Effector memory CD4-positive, alpha-beta T cell (primary cell): Measurements from ENCODE around the gene EVA1C.
"Not testable (repeated sequence)": the region's sequence is repeated elsewhere in the genome, so short reads cannot be mapped to it uniquely, and the experiment has no call there.

ENCODE experiments used
- DNase-seq, 3 donors: peaks; one replicate each; pipeline ENCODE4 v3.0.0-alpha.2; 2020
- H3K27ac ChIP-seq: 2 replicates; pipeline ENCODE4 v1.7.0; 2013; ENCODE audit warnings: mild to moderate bottlenecking, low read length, moderate library complexity; ENCODE audit not compliant: insufficient read depth, poor library complexity, severe bottlenecking
- H3K27me3 ChIP-seq: replicated peaks from 2 replicates; pipeline ENCODE4 v1.7.0; 2013; ENCODE audit warnings: mild to moderate bottlenecking, low read length; ENCODE audit not compliant: insufficient read depth, control insufficient read depth, poor library complexity, severe bottlenecking
- H3K36me3 ChIP-seq: 2 replicates; pipeline ENCODE4 v1.7.0; 2013; ENCODE audit warnings: mild to moderate bottlenecking, low read length, moderate library complexity; ENCODE audit not compliant: control insufficient read depth, insufficient read depth
- H3K4me1 ChIP-seq: 2 replicates; pipeline ENCODE4 v1.7.0; 2013; ENCODE audit warnings: low read length, mild to moderate bottlenecking; ENCODE audit not compliant: control insufficient read depth, insufficient read depth, poor library complexity, severe bottlenecking
- H3K4me3 ChIP-seq: 2 replicates; pipeline ENCODE4 v1.7.0; 2013; ENCODE audit warnings: low read length, low read depth, mild to moderate bottlenecking; ENCODE audit not compliant: insufficient read depth, poor library complexity, severe bottlenecking
- H3K9me3 ChIP-seq: 2 replicates; pipeline ENCODE4 v1.7.0; 2013; ENCODE audit warnings: mild to moderate bottlenecking, low read length, moderate library complexity; ENCODE audit not compliant: control insufficient read depth

EVA1C gene

GRCh38 chr21:32423320-32424190, 11.0 kb downstream of the EVA1C start:
- H3K27ac ChIP-seq: no peak overlapping the region
- no peaks in the 10 kb centered on the region for H3K36me3 ChIP-seq
- no peak overlapping the region for H3K4me3 ChIP-seq
- H3K4me1 ChIP-seq: no peaks in the 10 kb centered on the region
- no peak for DNase-seq
- H3K27me3 ChIP-seq: no peaks in the 10 kb centered on the region
- H3K9me3 ChIP-seq: no peaks in the 10 kb centered on the region

GRCh38 chr21:32424191-32424535, 11.7 kb downstream of the EVA1C start:
- no peak overlapping the region for H3K27ac ChIP-seq

DNA sequence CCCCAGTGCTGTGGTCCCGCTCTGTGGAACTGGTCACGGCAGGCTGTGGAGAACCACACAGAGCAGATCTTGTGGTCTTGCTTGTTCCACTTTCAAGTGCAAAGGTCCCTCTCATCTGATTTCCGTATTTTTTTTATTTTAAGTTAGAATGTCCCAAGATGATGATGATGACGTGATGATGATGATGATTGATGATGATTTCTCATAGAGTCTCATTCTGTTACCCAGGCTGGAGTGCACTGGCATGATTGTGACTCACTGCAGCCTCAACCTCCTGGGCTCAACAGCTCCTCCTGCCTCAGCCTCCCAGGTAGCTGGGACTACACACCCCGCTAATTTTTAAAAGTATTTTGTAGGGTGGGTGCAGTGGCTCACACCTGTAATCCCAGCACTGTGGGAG, 12.2 kb downstream of the EVA1C start:
- Histone ChIP-seq H3K9me3 (no peaks in the 10 kb centered on the region), H3K4me1 (no peaks in the 10 kb centered on the region), H3K36me3 (no peaks in the 10 kb centered on the region), H3K4me3 (no peak overlapping the region), H3K27ac (no peak overlapping the region), H3K27me3 (no peaks in the 10 kb centered on the region)
- no peak for DNase-seq

More at GRCh38 chr21:32424191-32424535, 11.7 kb downstream of the EVA1C start:
- H3K4me3 ChIP-seq: no peak overlapping the region
- H3K4me1 ChIP-seq: no peaks in the 10 kb centered on the region
- DNase-seq: no peak
- H3K36me3 ChIP-seq: no peaks in the 10 kb centered on the region
- no peaks in the 10 kb centered on the region for H3K9me3 ChIP-seq
- H3K27me3 ChIP-seq: no peaks in the 10 kb centered on the region

- H3K4me1 ChIP-seq: no peaks in the 10 kb centered on the region
- H3K36me3 ChIP-seq: no peaks in the 10 kb centered on the region
- H3K27me3 ChIP-seq: no peaks in the 10 kb centered on the region
- no peak overlapping the region for H3K4me3 ChIP-seq
- H3K27ac ChIP-seq: no peak overlapping the region
- no peaks in the 10 kb centered on the region for H3K9me3 ChIP-seq
- DNase-seq: no peak
These were observed 13.1 kb downstream of the EVA1C start for GRCh38 chr21:32425628-32426027.

- no peaks in the 10 kb centered on the region for H3K36me3 ChIP-seq
- H3K4me3 ChIP-seq: no peak overlapping the region
- no peaks in the 10 kb centered on the region for H3K9me3 ChIP-seq
- no peaks in the 10 kb centered on the region for H3K27me3 ChIP-seq
- no peaks in the 10 kb centered on the region for H3K4me1 ChIP-seq
- no peak overlapping the region for H3K27ac ChIP-seq
- DNase-seq: no peak
These were observed 13.6 kb downstream of the EVA1C start for GRCh38 chr21:32426066-32426465.

DNA sequence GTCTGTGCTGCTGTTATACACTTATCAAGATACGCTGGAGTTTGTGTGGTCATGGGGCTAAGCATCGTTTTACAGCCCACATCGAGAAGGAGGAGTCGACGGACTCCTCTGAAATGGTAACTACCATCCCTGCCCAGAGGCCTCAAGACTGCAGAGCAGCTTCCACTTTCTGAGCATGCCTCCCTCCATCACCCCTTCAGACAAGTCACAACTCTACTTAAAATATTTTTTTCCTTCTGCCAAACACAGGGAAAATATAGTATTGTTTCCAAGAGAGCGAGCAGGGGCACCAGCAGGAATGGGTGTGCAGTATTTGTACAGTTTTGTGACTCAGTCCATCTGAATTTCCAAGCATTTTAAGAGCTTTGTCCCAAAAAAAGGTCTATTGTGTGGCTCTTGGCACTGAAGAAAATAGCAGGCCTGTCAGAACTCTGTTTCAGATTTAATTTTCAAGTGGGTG, 14.1 kb downstream of the EVA1C start:
- Histone ChIP-seq H3K27ac (no peak overlapping the region), H3K4me1 (no peaks in the 10 kb centered on the region), H3K36me3 (no peaks in the 10 kb centered on the region), H3K4me3 (no peak overlapping the region), H3K27me3 (no peaks in the 10 kb centered on the region), H3K9me3 (no peaks in the 10 kb centered on the region)
- DNase-seq: no peak

GRCh38 chr21:32427958-32428623, 15.6 kb downstream of the EVA1C start:
- no peak for DNase-seq
- Histone ChIP-seq H3K9me3 (no peaks in the 10 kb centered on the region), H3K27ac (no peak overlapping the region), H3K4me3 (no peak overlapping the region), H3K36me3 (no peaks in the 10 kb centered on the region), H3K4me1 (no peaks in the 10 kb centered on the region), H3K27me3 (no peaks in the 10 kb centered on the region)

DNA sequence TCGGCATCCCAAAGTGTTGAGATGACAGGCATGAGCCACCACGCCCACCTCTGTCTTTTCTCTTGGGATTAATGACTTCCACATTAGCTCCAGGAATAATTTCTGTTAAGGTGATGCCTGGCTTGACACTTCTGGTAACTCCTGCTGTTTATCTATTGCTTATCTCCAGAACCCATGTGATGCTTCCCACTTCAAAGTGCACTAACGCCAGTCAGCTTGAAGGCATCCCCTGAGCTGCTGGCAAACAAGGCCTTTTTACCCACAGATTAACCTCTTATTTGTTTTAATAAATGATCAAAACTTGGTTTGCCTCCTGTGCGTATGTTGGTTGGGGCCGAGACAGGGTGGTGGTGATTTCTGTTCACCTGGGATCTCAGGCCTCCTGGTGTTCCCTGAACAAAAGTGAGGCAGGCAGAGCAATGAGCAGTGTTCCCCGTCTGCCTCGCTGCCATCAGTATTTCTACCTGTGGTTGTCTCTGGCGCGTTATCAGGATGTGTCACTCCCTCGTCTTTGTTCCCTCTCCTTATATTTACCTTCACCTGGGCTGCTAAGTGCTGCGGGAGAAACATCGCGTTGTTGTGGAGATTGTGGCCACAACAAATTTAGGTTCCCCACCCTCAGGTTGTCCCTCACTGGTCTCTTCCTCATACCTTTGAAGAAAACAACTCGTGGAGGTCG, 20.6 kb downstream of the EVA1C start:
- H3K36me3 ChIP-seq, H3K9me3 ChIP-seq, H3K4me1 ChIP-seq, H3K4me3 ChIP-seq, H3K27me3 ChIP-seq, DNase-seq, H3K27ac ChIP-seq: not testable (repeated sequence)

DNA sequence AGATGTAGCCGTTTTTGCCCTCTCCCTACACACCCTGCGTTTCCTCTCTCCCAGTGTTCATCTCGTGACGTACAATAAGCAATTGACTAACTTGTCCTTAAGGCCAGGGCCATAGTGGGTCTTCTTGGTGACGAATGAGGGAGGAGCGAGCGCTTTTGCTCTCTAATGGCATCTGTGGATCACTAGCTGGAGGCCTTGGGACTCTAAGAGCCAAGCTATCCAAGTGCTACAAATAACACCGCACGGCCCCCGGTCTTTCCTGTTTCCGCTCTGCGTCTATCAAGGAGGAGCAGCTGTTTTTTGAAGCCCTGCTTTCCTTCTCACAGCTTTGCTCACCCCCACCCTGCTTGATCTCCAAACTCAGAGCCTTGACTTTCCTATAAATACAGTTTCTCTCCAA, 25.2 kb downstream of the EVA1C start:
- no peaks in the 10 kb centered on the region for H3K9me3 ChIP-seq
- H3K27me3 ChIP-seq: no peaks in the 10 kb centered on the region
- H3K27ac ChIP-seq: no peak overlapping the region
- DNase-seq: no peak
- H3K4me3 ChIP-seq: no peak overlapping the region
- H3K36me3 ChIP-seq: no peaks in the 10 kb centered on the region
- no peaks in the 10 kb centered on the region for H3K4me1 ChIP-seq
